Measurements from ENCODE around the gene SERPINB1.

GRCh38 chr6:2821554-2821953, 20.1 kb downstream of the SERPINB1 start:
- TF ChIP-seq CHD2 (IDR thresholded peaks at IDR 0.05; ENCODE audit: low read length, partially characterized antibody) (no peak), CTCF (IDR thresholded peaks at IDR 0.05) (no peak)
